Activated gamma-delta T cell treated with anti-CD3 and anti-CD28 coated beads, Interleukin-2, amount 50 U/mL, for 16 hours (primary cell): ENCODE measurements around the gene PAM.
"Not testable (repeated sequence)": the region's sequence is repeated elsewhere in the genome, so short reads cannot be mapped to it uniquely, and the experiment has no call there.

Source experiments
- DNase-seq: peaks from one replicate; pipeline ENCODE4 v3.0.0-alpha.2; 2020; ENCODE audit warnings: low read depth

Gene PAM

GRCh38 chr5:102946414-102946813 is 191.3 kb downstream of the PAM start:
- DNase-seq: no peak

- DNase-seq: no peak
Measured at GRCh38 chr5:102946971-102947370, 191.9 kb downstream of the PAM start.

DNA sequence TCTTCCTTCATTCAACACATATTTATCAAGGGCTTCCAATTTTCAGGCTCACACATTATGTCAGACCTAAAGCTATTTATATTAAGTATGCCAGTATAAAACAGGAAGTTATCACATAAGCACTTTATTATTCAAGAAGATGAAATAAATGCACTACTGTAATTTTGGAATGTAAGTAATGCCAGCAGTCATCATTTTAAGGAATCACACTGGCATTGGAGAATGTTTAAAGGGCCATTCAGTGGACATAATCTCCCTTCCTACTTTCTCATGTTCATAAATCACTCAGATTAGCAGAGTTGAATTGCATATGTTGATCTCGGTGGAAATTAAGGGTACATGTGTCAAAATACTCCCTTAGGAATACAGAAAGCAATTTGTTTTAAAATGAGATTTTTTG is 200.4 kb downstream of the PAM start:
- DNase-seq: no peak

GRCh38 chr5:102956599-102956998 is 201.5 kb downstream of the PAM start:
- no peak for DNase-seq

DNA sequence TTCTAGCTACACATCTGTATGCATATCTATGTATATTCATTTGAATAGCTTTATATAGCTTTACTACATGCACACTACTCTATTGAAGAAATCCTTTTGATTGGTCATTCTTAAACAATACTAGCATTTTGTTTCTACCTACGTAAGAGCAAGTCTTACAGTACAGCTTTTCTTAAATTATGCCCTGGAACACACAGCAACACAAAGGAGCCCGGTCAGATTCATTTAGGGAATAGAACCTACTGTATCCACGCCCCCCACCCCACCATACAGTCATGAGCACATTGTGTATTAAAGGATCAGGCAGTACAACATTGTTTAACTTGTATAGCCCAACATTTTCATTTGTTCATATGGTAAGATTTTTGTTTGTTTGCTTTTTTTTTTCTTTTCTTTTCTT is 202.0 kb downstream of the PAM start:
- no peak for DNase-seq

- no peak for DNase-seq
Measured at GRCh38 chr5:102958481-102959011, 203.4 kb downstream of the PAM start.

GRCh38 chr5:102959055-102959454 is 203.9 kb downstream of the PAM start:
- DNase-seq: no peak

GRCh38 chr5:102961671-102962070 is 206.6 kb downstream of the PAM start:
- no peak for DNase-seq

- DNase-seq: no peak
Measured at GRCh38 chr5:102965653-102966052, 210.5 kb downstream of the PAM start.

DNA sequence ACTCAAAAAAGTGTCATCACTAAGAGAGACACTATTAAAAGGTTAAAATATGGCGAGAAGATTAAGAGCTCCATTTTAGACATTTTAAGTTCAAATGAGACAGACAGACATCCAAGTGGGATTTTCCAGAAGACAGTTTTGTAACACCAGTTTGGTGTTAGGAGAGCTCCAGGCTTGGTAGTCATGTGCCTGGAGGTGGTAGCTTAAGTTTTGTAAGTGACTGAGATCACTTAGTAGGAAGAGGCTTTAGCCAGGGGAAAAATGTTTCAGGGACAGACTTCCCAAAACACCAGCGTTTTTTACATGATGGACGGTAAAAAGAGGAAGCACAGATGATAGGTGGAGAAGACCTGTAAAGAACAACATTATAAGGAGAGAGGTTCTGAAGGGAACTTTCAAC is 214.5 kb downstream of the PAM start:
- DNase-seq: no peak

DNA sequence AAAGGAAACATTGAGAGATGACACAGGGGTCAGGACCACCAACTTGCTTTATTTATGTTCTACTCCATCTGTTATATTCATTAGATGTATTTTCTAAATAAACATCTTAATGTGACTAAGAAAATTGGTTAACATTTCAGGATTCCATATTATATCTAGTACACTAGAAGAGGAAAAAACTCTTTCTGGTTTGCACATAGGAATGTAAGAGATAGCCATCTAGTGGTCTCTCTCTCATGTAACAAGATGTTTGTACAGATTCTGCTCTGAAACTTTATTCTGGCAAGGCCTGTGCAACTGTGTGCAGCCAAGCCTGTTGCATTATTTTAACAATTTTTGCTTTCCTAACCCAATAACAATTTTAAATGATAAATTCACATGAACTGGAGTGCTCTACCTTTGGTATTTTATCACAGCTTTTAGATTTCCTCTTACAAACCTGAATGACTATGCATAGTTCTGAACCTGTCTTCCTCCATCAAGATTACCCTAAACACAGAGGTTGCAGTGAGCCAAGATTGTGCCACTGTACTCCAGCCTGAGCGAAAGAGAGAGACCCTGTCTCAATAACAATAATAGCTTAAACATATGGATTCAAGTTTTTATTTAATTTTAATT is 216.7 kb downstream of the PAM start:
- no peak for DNase-seq

DNA sequence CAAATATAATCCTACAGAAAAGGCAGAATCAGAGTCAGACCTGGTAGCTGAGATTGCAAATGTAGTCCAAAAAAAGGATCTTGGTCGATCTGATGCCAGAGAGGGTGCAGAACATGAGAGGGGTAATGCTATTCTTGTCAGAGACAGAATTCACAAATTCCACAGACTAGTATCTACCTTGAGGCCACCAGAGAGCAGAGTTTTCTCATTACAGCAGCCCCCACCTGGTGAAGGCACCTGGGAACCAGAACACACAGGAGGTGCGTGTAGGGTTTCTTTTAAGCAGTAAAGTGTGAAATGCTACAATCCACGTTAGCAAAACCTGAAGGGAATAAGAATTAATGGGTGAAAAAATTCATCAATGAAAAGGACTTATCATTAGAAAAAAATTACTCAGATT is 219.1 kb downstream of the PAM start:
- no peak for DNase-seq

DNA sequence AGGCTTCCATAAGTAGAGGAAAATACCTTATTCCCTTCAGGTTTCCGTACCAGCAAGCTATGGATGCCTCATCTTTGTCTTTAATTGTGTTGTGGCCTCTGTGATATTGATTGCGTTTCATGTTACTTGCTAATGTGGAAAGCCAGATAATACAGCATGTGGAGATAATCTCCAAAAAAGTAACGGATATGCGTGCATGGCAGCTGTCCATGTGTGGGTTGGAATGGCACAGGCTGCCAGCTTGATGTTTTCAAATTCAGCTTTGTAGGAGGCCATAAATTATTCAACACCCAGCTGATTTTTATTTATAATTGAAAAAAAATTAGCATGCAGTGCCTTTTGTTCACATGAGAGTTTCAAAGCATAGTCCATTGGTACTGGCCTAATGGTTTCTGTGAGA is 219.9 kb downstream of the PAM start:
- no peak for DNase-seq

GRCh38 chr5:102975457-102976182 is 220.5 kb downstream of the PAM start:
- no peak for DNase-seq

- DNase-seq: no peak
Measured at GRCh38 chr5:102981957-102982635, 227.0 kb downstream of the PAM start.

- DNase-seq: no peak
Measured at GRCh38 chr5:102986074-102986473, 231.0 kb downstream of the PAM start.

DNA sequence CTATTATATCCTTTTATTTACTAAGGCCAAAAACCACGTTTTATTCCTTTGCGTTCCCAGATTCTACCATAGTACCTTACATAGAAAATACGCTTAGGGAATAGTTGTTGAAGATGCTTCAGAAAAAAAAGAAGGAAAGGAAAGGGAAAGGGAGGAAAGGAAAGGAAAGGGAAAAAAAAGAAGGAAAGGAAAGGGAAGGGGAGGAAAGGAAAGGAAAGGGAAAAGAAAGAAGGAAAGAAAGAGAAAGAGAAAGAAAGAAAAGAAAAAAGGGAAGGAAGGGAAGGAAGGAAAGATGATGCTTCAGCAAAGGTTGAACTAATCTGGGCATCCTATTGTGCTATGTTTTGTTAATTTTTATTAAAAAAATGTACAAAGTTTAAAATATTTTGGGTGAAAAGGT is 233.4 kb downstream of the PAM start:
- no peak for DNase-seq

DNA sequence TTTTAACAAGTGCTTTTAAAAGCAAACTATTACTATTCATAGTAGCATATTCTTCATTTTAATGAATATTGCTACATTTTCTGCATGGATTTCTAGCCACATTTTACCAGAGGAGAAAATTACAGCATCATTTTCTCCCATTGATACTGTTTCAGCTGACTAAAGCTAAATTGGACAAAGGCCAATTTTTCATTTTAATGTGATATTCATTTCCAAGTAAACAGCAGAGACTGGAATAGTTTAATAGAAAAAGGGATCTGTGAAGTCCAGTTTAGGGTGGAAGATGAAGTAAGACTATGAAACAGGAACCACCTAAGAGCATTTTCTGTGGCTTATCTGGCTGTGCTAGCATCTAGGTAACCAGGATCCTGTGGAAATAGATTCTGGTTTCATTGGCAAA is 236.7 kb downstream of the PAM start:
- no peak for DNase-seq

DNA sequence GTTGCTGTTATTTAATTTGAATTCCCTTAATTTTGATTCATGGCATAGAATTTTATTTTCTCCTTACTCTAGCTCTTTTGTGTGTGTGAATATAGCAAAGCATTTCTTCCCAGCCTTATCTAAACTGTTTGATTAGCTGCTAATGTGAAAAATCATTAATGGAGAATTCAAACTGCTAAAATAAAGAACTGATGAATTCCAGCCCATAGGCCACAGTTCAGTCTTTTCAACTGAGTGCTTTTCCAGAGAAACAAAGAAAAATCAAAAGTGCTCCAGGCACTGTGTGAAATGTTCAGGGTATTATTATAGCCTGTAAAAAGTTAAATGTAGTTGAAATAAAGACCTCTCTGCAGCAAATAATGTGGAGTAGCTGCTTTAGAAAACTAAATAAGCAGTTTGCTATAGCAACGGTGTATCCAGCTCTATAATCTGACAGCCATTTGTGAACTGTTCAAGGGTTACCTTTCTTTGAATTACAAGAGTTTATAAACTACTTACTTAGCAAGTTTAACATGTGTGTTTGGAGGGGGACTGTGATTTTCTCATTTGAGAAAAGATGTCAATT is 241.0 kb downstream of the PAM start:
- DNase-seq: no peak

DNA sequence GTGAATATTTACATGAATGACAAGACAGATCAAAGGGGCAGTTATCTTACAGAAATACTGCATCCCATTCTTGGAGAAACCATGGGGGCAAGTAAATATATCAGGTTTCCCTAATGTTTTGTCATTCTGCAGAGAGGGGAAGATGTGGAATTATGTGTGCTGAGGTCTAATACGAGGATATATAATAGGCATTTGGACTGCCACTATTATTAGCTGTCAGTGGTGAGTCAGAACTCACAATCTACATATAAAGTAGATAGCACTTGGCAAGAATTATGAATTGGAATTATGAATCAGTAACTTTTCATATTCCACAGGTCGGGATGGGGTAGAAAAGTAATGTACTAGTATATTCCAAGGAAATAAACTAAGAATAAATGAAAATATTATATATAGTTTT is 243.1 kb downstream of the PAM start:
- no peak for DNase-seq

- no peak for DNase-seq
Measured at GRCh38 chr5:102999191-102999590, 244.1 kb downstream of the PAM start.

DNA sequence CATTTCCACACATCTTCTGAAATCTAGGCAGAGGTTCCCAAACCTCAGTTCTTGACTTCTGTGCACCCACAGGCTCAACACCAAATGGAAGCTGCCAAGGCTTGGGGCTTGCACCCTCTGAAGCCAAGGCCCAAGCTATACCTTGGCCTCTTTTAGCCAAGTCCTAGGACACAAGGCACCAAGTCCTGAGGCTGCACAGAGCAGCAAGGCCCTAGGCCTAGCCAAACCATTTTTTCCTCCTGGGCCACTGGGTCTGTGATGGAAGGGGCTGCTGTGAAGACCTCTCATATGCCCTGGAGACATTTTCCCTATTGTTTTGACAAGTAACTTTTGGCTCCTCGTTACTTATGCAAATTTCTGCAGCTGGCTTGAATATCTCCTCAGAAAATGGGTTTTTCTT is 244.5 kb downstream of the PAM start:
- not testable (repeated sequence) for DNase-seq

DNA sequence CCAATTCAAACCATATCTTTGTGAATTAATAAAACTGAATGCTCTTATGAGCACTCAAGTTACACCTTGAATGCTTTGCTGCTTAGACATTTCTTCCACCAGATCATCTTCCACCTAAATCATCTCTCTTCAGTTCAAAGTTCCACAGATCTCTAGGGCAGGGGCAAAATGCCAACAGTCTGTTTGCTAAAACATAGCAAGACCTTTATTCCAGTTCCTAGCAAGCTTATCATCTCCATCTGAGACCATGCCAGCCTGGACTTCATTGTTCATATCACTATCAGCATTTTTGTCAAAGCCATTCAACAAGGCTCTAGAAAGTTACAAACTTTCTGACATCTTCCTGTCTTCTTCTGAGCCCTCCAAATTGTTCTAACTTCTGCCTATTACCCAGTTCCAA is 245.0 kb downstream of the PAM start:
- no peak for DNase-seq
